ENCODE data around the gene BUB1.
"Not testable (repeated sequence)": the region's sequence is repeated elsewhere in the genome, so short reads cannot be mapped to it uniquely, and the experiment has no call there.

The BUB1 gene

DNA sequence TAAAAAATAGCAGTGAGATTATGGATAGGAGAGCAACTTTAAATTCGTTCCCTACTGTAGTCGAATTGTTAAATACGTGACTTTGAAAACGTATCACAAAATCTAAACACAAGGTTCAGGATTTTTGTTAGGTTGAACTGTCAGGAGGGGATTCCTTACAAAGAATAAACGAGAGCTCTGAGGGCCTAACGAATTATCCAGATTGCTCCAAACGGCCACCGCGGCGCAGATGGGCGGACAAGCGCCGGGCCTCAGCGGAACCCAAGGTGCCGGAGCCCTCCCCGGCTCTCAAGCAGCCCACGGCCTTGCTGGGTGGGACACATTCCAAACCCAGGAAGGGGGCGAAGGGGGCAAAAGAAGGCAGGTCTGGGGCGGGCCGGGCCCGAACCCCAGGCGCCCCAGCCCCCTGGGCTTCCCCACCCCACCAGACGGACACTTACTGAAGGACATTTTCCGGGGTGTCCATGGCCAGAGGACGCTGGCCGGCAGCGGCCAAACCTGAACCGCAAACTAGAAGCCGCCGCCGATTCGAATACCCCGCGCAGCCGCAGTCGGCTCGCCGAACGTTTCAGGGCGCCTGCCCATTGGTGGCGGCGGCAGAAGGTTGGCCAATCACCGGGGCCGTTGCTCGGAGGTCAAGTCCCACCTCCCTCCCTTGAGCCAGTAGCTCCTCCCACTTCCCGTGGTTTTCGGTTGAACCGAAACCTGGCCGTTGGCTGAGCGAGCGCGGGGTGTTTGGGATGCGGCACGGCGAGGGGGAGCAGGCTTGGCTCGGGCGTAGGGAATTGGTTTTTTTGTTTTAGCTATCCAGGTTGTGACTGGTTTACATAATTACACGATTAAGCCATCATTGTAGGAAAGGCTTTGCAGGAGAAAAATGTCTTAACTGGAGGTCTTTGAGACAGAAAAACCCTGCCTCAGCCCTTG lies at the start of gene BUB1:
Gene BUB1 (minus strand): TSS at position 534 of the 927 bp plus-strand sequence. CDS start 68 bp downstream, at position 466.
- peak; percentile 91 for DNase-seq

DNA sequence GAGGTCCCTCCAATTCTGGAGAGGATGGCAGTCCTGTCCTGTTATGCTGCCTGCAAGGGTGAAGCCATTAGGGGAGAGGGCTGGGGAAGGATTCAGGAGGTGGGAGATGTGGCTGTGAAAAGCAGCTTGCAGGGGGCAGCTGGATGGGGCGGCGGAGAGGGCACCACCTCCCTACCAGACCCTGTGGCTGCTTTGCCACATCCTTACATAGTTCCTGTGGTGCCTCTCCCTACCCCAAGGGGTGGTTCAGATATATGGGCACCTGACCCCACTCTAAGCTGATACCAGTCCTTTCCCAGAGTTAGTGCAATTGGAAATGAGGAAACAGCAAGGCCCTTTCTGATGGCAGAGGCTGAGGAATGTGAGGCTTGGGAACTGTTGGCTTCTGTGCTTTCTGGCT lies 48.4 kb upstream of the BUB1 start:
- DNase-seq, result no peak

DNA sequence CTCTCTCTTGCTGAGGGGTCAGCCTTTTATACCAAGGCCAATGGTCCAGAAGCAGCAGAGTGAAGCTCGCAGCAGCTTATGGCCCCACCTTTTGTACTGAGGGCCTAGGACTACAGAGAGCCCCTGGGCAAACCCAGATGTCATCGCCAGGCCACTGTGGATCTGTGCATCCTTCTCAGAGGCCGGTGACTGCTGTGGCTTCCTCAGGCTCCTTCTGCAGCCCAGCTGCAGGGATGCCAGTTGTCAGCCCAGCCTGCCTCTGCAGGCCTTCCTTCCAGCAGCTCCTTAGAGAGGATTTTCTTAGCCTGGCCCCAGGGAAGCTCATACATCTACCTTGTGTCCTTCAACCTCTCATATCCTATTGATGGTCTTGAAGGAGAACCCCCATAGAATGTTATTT lies 48.0 kb upstream of the BUB1 start:
- DNase-seq, result no peak

DNA sequence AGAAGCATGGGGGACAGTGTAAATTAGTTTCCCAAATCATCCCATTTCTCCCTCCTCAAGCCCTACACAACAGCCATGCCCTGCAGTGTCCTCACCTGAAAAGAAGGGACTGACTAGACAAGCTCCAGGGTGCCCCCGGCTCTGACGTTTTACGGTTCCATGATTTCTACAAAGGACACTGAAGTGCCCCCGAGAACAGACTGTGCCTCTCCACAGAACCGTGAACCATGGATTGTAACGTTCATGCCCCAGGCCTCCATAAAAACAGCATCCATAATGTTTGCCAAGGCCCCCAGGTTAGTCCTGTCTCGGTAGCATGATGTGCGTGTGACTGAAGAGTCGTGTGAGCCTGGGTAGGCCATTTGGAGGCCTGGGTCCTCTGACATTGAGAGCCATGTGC lies 47.5 kb upstream of the BUB1 start:
- DNase-seq, result no peak

DNA sequence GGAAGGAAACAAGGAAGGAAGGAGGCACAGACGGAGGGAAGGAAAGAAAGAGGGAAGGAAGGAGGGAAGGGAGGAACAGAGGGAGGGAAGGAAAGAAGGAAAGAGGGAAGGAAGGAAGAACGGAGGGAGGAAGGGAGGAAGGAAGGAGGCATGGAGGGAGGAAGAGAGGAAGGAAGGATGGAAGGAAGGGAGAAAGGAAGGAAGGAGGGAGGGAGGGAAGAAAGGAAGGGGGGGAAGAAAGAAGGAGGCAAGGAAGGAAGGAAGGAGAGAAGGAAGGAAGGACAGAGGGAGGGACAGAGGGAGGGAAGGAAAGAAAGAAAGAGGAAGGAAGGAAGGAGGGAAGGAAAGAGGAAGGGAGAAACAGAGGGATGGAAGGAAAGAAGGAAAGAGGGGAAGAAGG lies 47.0 kb upstream of the BUB1 start:
- no peak for DNase-seq

DNA sequence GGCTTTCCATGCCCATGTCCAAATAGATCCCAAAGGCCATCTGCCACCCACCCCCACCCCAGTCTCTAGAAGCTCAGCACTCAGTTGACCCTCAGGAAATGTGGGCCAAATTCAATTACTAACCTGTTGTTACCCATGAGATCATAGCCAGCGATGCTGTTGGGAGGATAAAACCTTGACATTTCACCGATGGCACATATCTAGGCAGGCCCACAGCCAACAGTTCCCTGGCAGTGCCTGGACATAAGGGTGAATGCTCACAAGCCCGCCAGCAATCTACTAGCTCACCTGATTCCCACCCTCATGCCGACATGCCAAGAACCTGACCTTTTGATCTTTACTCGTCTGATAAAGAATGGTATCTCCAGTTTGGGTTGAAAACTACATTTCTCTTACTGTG lies 42.7 kb upstream of the BUB1 start:
- no peak for DNase-seq

DNA sequence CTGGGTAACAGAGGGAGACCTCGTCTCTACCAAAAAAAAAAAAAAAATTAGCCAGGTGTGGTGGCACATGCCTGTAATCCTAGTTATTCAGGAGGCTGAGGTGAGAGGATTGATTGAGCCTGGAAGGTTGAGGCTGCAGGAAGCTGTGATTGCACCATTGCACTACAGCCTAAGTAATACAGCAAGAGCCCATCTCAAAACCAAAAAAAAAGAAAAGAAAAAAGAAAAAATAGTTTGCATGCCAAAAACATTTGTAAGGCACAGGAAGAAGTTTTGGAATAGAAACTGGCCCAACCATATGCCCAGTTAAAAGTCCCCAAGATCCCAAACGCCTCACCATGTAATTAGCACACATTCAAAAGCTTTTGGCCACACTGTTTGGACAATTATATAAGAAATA lies 41.1 kb upstream of the BUB1 start:
- no peak for DNase-seq

DNA sequence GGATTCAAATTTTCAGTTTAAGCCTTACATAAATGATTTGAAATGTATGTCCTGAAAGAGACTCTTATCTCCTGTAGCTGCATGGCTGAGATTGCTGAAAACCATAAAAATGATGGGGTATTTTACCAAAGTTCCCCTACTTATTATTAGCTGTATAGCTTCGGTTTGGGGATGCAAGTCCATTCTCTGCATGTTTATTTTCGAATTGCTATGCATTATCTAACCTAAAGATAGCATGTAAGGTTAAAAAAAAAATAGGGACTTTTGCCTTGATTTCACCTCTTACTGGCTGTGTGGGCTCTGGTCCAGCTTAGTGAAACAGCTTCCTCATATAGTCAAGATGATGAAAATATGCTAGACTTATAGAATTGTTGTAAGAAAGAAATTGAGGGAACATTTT lies 40.5 kb upstream of the BUB1 start:
- no peak for DNase-seq

DNA sequence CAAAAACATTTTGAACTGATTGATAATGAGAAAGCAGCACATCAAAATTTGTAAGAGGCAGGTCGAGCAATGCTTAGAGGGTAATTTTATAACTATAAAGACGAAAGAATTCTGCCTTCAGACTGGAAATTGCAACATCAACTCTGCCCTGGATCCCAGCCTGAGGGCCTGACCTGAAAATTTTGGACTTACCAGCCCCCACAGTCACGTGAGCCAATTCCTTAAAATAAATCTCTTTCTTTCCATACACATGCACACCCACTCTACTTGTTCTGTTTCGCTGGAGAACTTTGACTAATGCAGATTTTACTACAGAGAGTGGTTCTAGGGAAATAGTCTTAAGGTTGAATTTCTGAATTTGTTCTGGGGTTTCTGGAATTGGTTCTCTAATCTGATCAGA lies 39.9 kb upstream of the BUB1 start:
- no peak for DNase-seq

DNA sequence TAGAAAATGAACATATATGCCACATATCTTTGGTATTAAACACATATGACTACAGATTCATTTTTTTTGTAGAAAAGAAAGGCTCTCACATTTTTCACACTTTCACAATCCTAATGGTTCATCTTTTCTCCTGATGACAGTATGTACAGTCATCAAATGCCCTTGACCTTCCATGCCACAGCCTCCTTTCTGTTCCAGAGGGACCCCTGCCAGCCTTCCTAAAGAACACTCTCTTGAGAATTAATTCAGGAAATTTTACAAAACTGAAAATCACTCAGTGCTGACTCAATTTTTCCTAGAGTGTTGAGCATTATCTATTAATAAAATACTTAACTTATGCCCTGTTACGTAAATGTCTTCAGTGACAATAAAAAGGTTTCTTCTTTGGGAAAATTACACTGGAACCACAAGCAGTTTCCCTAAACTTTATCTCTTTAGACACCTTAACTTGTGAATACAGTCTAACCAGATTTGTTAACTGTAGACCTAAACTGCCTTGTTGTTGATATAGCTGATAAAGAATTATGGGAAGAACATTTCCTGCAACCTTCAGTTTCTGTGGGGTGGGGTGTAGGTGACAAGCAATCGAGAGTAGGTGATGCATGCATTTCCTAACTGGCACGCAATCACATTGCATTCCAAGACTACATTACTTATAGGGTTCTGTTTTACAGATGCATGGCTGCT lies 39.2 kb upstream of the BUB1 start:
- no peak for DNase-seq

DNA sequence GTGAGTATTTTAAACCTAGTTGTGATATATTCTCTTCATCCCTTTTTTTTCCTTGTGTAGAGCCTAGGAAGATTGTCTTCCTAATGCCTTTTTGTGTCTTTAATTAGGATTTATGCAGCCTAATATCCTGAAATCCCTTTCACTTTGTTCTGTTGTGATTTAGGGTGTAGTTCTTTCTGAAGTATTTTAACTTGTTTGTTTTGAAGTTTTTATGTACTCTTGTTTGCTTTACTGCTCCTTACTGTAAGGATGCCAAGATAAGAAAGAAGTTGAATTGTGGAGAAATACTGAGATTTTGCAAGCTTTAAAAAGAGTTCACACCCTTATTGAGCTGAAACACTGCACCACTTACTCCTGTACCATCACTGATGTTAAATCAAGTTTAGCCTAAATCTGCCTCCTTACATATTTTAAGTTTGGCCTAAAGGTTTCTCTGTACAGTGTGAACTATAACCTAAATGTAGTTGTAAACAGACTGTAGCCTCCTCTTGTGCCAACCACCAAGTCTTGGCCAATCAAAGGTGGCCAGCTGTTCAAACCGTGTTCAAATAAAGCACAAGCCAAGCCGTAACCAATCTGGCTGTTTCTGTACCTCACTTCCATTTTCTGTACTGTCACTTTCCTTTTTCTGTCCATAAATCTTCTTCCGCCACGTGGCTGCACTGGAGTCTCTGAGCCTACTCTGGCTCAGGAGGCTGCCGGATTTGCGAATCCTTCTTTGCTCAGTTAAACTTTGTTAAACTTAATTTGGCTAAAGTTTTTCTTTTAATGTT lies 36.8 kb upstream of the BUB1 start:
- no peak for DNase-seq

DNA sequence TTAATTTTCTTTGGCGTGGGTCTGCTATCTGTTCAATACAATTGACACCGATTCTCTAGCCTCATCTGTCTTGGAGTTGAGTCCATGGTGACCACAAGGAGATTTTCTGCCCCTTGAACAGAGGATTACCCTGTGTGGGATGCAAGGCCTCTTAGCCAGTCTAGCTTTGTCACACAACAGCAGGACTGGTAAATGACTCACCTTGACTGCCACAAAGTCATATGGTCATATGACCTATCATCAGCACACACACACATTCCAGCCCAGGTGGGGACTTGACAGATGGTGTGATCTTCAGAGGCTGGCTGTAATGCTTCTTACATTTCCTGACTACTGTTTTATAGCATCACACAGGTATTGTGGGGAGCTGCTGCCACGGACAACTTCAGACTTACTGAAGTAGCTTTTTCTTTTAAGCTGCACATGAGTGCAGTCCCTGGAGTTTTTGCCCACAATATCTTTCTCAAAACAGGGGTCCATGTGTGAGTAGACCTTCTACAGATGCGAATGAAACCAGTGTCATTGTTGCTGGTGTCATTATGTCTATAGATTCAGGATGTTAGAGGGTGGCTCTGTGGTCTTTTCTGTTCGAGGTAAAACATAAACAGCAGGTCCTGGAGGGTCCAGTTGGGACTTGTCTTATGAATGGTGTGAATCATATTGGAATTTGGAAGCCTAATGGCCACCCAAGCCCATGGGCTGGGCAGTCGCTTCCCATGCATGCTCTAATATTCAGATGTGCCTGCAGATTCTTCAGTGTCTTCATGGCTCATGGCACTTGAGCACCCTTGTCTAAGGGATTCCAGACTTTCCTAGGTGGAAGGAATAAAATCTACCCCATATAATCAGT lies 35.9 kb upstream of the BUB1 start:
- no peak for DNase-seq

DNA sequence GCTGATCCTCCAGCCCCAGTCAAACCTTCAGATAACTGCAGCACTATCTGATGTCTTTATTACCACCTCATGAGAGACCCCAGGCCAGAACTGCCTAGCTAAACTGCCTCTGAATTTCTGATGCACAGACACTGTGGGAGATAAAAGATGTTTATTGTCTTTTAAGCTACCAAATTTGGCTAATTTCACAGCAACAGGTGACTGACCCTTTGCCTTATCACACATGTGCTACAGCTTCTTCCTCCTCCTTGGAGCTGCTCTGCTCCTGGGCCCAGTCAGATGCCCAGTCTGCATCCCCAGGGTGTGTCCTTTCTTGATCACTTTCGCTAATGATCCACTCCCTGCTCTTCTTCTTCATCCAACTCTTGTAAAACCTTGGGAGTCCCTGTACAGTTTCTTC lies 34.9 kb upstream of the BUB1 start:
- DNase-seq, result no peak

DNA sequence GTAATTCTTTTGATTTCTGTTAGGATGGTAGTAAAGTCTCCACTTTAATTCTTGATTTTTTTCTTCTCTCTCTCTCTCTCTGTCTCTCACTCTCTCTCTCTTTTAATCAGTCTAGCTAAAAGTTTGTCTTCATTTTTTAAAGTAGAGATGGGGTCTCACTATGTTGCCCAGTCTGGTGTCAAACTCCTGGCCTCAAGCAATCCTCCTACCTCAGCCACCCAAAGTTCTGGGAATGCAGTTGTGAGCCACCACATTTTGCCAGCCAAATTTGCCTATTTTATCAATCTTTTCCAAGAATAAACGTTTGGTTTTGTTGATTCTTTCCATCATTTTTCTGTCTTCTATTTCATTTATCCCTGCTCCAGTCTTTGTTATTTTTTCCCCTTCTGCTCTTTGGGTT lies 30.6 kb upstream of the BUB1 start:
- DNase-seq, result no peak

DNA sequence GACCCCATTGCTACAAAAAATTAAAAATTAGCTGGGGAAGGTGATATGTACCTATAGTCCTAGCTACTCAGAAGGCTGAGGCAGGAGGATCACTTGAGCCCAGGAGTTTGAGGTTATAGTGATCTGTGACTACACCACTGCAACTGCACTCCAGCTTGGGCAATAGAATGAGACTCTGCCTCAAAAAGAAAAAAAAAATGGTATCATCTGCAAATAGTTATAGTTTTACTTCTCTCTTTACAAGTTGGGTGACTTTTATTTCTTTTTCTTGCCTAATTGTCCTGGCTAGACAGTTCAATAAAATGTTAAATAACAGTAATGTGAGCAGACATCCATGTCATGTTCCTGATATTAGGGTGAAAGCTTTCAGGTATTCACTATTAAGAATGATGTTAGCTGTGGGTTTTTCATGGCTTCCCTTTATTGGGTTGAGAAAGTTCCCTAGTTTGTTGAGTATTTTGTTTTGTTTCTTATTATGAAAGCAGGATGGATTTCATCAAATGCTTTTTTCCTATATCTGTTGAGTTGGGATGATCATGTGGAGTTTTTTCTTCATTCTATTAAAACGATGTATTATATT lies 29.6 kb upstream of the BUB1 start:
- DNase-seq, result no peak

DNA sequence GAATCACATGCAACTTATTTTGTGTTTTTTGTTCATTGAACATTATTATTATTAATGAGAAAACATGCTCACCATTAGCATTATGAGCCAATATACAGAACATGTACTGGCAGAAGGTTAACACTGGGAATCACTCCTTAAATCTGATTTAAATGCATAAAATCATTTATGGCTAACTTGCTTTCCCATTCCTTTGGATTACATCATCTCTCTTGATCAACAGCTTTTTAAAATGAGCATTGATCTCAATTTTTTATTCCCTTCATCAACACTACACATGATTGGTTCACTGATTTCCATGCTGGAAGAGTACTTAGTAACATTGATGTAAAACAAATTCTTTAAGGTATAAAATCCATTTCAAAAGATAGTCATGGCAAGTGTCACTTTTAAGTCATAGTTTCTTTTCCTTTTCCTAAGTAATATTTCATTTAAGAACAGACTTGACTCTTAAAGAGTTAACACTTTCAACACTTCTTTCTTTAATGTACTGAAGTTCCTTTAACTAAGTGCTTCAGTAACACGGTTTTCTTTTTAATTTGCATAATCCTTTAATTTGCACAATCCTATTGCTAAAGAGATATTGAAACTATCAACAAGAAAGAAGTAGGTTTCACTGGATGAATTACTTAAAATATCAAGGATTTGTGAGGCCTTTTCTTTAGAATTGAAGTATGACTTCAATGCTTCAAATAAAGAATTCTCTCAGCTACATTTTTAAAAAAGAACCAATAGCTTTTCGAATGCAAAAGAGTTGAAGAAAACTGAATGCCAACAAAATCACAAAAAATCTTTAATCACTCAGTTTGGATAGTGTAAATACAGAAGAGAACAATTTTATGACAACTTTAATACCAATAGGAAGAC lies 24.9 kb upstream of the BUB1 start:
- no peak for DNase-seq

DNA sequence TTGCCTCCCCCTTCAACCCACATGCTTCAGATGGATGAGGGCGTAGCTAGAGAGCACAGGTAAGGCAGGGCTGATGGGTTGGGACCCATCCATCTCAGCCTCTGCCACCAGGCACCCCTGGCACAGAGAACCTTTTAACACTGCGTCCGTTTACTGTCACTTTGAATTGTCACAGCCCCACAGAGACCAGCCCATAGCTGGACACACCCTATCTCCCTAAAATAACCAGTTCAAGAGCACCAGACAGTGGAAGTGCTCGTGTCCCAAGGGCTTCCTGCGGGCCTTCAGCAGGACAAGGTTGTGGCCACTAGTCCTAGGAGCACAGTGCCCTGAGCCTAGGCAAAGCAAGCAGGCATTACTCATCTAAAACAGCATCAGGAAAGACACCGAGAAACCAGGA lies 20.4 kb upstream of the BUB1 start:
- DNase-seq, result not testable (repeated sequence)

DNA sequence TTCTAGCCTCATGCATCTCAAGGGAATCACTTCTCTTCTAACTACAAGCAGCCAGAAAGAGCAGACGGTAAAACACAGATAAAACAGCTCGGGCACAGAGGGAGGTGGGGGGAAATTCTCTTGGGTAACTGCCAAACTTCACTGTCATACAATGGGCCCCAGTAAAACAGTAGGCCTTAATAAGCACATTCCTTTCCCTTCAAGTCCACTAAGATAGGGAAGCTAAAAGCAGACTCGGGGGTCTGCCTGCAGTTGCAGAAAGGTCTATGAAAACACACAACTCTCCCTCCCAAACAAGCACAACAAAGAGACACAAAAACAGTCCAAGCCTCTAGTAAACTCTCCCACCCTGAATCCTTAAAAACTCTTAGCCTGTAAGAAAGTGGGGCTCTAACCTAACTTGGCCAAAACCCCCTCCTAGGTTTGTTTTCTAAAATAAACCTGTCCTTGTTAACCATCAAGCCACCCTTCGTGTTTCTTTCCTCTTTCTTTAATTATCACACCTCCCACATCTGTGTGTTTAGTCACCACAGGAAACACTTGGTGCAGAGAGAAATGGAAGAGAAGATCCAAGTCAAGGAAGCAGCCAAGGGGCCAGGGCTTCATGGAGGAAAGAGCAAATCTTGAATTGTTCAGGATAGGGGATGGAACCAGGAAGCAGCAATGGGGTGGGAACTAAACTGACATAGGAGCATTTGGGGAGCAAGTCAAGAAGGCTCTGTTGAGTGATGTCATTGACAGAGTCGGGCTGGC lies 17.5 kb upstream of the BUB1 start:
- peak; percentile 44 for DNase-seq

DNA sequence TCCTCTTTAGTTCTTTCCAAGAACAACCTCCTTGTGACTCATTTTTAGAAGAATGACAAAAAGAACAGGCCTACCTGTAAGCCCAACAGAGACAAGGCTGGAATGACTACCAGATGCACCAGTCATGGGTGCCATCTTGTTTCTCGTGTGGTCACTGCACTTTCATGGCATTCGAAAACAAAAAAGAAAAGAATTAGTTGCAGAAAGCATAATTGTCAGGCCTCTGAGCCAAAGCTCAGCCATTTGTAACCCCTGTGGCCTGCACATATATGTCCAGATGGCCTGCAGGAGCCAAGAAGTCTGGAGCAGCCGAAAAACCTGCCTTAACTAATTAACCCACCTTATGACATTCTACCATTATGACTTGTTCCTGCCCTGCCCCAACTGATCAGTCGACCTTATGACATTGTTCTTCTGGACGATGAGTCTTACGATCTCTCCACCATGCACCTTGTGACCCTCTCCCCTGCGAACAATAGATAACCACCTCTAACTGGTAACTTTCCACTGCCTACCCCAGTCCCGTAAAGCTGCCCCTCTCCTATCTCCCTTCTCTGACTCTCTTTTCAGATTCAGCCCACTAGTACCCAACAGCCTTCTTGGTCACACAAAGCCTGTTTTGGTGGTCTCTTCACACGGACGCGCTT lies 13.9 kb upstream of the BUB1 start:
- DNase-seq, result no peak

Data from NCI-H1694 (cell line).